Mesenteric fat pad (tissue), 1 donor: ENCODE results near the gene SPDYC. TPM values are rescaled to one million over a fixed set of nuclear protein-coding genes. Genes with fewer than 3 reads are reported as not detected.

Experiments
- DNase-seq: peaks from one replicate; pipeline ENCODE4 v3.0.0-alpha.2; 2020; ENCODE audit warnings: low spot score
- total RNA-seq: library from RNA; stranded (reverse); fragmentation: NEBNext Ultra II Directional; extraction: Animal tissue kit (Norgen Biotek cat#: 25700); gene quantifications from one replicate; pipeline ENCODE4 v1.2.1, GENCODE V29; 2021
- donor health status: DM: yes; HTN: yes; CAD: no.

The SPDYC gene
- total RNA-seq, 1 donor from 2014 or later = not detected

GRCh38 chr11:65134240-65134951 is 35.6 kb upstream of the SPDYC start, which contains the start of gene SYVN1:
Gene SYVN1 (minus strand): TSS chr11:65134519. CDS start chr11:65133601, 918 bp downstream.
- peak; percentile 97 for DNase-seq

- peak; percentile 92 for DNase-seq
These were observed 34.9 kb upstream of the SPDYC start for GRCh38 chr11:65134952-65135632.

DNA sequence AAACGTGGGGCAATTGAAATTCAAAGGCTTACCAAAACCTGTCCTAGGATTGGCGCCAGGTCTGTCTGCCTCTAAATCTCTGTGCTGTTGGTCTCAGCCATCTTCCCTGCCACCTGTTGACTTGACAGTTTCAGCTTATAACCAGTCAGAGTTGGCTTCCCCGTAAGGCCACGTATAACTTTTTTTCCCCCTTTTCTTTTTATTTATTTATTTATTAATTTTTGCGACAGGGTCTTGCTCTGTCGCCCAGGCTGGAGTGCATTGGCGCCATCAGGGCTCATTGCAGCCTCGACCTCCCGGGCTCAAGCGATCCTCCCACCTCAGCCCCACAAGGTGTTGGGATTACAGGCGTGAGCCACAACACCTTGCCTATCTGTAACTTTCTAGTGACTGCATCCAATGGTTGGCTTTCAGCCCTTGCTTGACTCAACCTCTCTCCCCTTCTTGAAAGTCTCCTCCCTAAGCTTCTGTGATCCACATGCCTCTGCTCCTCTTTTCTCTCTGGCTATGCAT is 34.3 kb upstream of the SPDYC start:
- peak; percentile 51 for DNase-seq

- DNase-seq = peak; percentile 5
These were observed 33.4 kb upstream of the SPDYC start for GRCh38 chr11:65136515-65137096.

DNA sequence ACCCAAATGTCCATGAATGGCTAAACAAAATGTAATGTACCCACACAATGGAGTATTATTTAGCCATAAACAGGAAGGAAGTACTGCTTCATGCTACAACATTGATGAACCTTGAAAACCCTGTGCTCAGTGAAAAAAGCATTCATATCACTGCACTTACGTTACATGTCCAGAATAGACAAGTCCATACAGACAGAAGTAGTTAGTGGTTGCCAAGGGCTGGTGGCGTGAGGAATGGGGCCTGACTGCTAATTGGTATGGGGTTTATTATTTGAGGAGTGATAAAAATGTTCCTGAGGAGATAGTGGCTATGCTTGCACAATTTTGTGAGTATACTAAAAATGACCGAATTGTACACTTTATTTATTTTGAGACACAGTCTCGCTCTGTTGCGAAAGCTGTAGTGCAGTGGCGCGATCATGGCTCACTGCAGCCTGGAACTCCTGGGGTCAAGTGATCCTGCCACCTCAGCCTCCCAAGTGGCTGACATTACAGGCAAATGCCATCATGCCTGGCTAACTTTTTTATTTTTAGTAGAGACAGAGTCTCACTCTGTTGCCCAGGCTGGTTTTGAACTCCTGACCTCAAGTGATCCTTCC is 28.0 kb upstream of the SPDYC start:
- DNase-seq = peak; percentile 16

GRCh38 chr11:65147352-65148075 is 22.5 kb upstream of the SPDYC start:
- no peak for DNase-seq

DNA sequence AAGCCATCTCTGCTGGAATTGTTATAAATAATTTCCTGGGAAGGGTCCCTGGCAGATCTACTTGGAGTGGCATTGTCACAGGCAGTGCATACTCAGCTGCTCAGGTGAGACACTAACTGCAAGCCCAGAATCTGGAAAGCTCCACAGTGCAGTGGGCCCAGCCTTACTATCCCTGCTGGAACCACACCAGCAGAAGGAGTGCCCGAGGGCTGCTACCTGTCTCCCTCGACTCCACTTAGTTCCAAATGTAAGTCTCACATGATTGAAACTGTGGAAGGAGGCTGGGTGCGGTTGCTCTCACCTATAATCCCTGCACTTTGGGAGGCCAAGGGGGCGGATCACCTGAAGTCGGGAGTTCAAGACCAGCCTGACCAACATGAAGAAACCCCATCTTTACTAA is 21.4 kb upstream of the SPDYC start:
- DNase-seq = peak; percentile 62

- peak; percentile 51 for DNase-seq
These were observed 19.9 kb upstream of the SPDYC start for GRCh38 chr11:65150131-65150508.

GRCh38 chr11:65150509-65151299 is 19.3 kb upstream of the SPDYC start:
- peak; percentile 94 for DNase-seq

- DNase-seq = peak; percentile 2
These were observed 18.6 kb upstream of the SPDYC start for GRCh38 chr11:65151331-65151899.

DNA sequence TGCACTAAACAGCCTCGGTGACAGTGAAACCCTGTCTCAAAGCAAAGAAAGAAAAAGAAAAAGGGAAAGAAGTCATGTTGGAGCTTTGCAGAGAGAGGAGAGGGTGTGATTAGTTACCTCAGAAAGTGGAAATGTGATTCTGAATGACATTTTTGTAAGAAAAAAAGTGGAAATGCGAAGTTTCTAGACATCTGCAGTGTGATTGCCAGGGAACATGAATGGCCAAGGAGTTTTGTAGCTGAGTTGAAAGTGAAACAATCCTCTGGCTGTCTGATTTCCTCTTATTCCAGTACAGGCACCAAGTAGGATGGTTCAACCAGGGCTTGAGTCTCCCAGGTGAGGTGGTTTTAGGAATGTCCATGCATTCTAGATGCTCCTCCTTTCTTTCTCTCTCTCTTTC is 17.9 kb upstream of the SPDYC start:
- DNase-seq = no peak

DNA sequence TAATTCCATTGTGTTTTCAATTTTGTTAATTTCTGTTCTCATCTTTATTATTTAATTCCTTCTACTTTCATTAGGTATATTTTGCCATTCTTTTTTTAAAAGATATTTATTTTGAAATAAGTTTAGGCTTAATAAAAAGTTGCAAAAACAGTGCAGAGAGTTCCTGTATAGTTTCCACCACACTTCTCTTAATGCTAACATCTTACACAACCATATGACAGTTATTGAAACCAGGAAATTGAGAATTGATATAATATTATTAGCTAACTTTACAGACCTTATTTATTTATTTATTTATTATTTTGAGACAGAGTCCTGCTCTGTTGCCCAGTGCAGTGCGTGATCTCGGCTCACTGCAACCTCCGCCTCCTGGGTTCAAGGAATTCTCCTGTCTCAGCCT is 13.8 kb upstream of the SPDYC start:
- DNase-seq = no peak

GRCh38 chr11:65156926-65157325 is 13.1 kb upstream of the SPDYC start:
- DNase-seq = no peak

- DNase-seq = no peak
These were observed 12.7 kb upstream of the SPDYC start for GRCh38 chr11:65157336-65157735.

DNA sequence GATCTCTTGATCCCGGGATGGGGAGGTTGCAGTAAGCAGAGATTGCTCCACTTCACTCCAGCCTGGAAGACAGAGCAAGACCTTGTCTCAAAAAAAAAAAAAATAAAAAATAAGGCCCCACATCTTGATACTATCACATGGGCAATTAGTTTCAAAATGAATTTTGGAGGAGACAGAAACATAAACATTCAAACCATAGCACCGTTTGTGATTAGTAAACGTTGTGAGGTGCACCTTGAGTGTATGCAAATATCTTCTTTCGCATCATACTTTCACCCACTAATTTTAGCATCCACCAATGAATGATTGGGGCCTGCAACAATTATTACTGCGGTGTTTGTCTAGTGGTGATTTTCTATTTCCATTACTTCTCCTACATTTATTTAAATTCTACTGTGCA is 11.0 kb upstream of the SPDYC start:
- no peak for DNase-seq

GRCh38 chr11:65160643-65161042 is 9.4 kb upstream of the SPDYC start:
- no peak for DNase-seq

DNA sequence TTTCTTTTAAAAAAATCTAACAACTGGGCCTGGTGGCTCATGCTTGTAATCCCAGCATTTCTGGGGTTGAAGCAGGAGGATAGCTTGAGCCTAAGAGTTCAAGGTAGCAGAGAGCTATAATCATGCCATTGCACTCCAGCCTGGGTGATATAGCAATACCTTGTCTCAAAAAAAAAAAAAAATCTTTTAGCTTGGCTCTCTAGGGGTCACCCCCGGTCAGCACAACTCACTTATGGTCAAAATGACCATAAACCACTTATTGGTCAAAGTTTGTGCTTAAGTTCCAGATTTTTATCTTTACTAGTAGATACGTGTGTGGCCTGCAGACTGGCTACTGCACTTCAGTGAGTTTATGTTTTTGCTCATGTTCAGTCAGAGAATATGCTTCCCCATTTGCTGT is 6.3 kb upstream of the SPDYC start:
- DNase-seq = no peak

DNA sequence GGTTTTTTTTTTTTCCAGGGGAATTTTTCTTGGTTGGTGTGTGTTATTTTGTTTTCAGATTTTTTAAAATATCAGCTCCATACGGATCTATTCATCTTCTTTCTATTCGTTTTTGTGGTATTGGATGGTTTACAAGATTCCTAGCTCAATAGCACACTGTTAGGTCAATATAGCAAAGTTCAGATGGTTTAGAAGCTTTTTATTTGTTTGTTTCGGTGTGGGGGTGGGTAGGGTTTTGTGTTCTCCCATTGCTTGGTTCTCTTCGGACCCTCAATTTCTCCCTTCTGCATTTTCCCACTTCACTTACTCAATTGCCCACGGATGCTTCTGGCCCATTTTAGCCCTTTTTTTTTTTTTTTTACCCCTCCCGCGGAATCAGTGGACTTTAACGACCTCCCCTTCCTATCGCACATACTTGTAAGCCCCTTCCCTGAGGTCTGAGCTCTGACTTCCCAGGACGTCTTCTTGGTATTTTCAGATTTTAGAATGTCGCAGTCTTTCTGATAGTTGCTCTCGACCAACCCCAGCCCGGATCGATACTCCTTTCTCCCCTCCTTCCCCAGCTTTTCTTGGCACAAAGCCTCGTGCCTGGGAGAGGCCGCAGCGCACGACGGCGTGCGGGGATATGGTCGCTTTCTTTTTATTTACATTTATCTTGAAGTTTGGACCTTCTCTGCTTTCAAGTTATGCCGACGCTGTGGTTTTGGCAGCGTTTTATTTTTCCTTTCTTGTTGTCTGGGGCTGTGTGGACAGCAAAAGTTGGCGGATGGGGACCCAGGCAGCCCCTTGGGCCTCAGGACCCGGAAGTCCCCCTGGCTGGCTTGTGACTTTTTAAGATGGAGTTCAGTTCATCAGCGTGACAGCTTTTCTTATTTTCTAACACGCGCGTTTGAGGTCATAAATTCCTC is 4.4 kb upstream of the SPDYC start:
- DNase-seq = no peak

DNA sequence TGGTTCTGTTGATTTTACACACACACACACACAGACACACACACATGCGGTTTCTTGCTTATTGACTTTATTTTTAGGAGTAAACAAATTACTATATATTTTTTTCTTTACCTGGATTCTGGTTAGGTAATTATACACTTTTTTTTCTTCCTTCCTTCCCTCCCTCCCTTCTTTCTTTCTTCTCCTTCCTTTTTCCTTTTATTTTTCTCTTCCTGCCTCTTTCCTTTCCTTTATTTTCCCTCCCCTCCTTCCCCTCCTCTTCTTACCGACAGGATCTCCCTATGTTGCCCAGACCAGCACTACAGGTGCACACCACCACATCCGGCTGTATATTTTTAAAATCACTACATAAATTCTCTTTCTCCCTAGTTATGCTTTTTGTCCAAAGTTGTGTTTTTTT is 3.1 kb upstream of the SPDYC start:
- no peak for DNase-seq
